GM12801 (cell line): ENCODE data around the gene MTUS2.

Experiments
- TF ChIP-seq, protein P1 (sequence below): IDR thresholded peaks from one replicate; pipeline ENCODE4 v1.5.1; 2011; ENCODE audit warnings: control low read depth; ENCODE audit not compliant: insufficient read length; ENCODE audit errors: extremely low read depth

MTUS2 gene

DNA sequence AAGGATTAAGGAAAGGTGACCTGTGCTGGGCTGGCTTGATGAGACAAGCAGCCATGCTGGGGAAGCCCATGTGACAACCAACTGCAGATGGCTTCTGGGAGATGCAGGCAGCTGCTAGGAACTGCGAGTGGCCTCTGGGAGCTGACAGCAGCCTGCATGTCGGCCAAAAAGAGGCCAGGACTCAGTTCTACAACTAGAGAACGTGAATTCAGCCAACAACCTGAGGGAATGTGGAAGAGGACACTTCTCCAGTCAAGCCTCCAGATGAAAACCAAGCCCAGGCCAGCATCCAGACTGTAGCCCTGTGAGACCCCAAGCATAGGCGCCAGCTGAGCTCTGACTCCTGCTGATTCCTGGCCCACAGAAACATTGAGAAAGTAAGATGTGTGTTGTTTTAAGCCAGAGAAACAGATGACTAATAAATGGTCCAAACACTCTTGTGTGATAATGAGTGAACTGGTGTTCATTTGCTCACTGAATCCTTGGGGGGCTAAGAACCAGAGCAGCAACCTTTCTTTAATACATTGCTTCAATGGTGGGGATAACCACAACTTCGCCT lies 730.4 kb downstream of the MTUS2 start:
- TF ChIP-seq, protein P1, sequence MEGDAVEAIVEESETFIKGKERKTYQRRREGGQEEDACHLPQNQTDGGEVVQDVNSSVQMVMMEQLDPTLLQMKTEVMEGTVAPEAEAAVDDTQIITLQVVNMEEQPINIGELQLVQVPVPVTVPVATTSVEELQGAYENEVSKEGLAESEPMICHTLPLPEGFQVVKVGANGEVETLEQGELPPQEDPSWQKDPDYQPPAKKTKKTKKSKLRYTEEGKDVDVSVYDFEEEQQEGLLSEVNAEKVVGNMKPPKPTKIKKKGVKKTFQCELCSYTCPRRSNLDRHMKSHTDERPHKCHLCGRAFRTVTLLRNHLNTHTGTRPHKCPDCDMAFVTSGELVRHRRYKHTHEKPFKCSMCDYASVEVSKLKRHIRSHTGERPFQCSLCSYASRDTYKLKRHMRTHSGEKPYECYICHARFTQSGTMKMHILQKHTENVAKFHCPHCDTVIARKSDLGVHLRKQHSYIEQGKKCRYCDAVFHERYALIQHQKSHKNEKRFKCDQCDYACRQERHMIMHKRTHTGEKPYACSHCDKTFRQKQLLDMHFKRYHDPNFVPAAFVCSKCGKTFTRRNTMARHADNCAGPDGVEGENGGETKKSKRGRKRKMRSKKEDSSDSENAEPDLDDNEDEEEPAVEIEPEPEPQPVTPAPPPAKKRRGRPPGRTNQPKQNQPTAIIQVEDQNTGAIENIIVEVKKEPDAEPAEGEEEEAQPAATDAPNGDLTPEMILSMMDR: no peak

DNA sequence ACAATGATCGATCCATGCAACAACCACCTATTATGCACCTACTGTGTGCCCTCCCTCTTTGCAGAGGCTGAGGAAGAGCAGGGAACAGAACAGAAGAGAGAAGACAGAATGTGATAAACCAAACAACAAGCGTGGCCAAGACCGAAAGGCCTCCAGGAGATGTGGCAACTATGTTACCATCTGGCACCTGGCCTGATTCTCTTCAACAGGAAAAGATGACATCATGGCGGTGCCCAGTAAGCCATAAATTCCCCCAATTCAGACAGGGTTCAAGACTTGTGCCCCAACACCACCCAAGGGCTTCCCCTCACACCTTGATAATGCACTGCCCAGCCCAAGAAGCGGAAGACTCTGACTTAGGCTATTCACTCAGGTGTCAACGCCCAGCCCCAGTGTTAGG lies 731.1 kb downstream of the MTUS2 start:
- TF ChIP-seq, protein P1: no peak
